Right atrium auricular region (tissue), 2 donors: ENCODE results near the gene AGFG2. TPM values are rescaled to one million over a fixed set of nuclear protein-coding genes. Genes with fewer than 3 reads are reported as not detected.
"Not testable (repeated sequence)": the region's sequence is repeated elsewhere in the genome, so short reads cannot be mapped to it uniquely, and the experiment has no call there.

ENCODE experiments used
- DNase-seq: peaks from one replicate; pipeline ENCODE4 v3.0.0-alpha.2; 2019; ENCODE audit warnings: low spot score
- H3K27ac ChIP-seq, 2 donors: fragments of 200-600 bp; sonication (generic); 1 replicate in 1 of 2; 2 replicates in 1 of 2; pipeline ENCODE4 v1.5.1; 2016 to 2019
- H3K27me3 ChIP-seq, 2 donors: fragments of 200-600 bp; sonication (generic); one replicate each; pipeline versions ENCODE4 v1.5.1 to v1.6.0; 2017 to 2019
- H3K36me3 ChIP-seq: fragments of 200-600 bp; sonication (generic); one replicate; pipeline ENCODE4 v1.5.1; 2016
- H3K4me1 ChIP-seq, 2 donors: fragments of 200-600 bp; sonication (generic); one replicate each; pipeline versions ENCODE4 v1.5.1 to v1.6.0; 2017 to 2019
- H3K4me3 ChIP-seq, 2 donors: fragments of 200-600 bp; sonication (generic); 1 replicate in 1 of 2; 2 replicates in 1 of 2; pipeline ENCODE4 v1.5.1; 2017 to 2019; ENCODE audit warnings: mild to moderate bottlenecking in 1 of 2, moderate library complexity in 1 of 2
- H3K9me3 ChIP-seq, 2 donors: fragments of 200-600 bp; sonication (generic); one replicate each; pipeline ENCODE4 v1.5.1; 2019
- CTCF ChIP-seq, 2 donors: fragments of 200-600 bp; sonication (generic); IDR thresholded peaks; one replicate each; pipeline ENCODE4 v1.5.1; 2019; ENCODE audit warnings: antibody characterized with exemption in 2 of 2
- total RNA-seq, 2 donors: library from RNA; depleted of rRNA; stranded (reverse); fragments of >200 nt; gene quantifications; one replicate each; pipeline ENCODE4 v1.1.0, GENCODE V29; 2016

The AGFG2 gene
- total RNA-seq, 2 donors from 2014 or later = 16.4 to 25.8 TPM

- H3K9me3 ChIP-seq = no peaks in the 10 kb centered on the region
- no peak overlapping the region for H3K27ac ChIP-seq
- TF ChIP-seq CTCF (IDR thresholded peaks at IDR 0.05) = no peak
- H3K27me3 ChIP-seq = no peaks in the 10 kb centered on the region
- H3K36me3 ChIP-seq = no peaks in the 10 kb centered on the region
- DNase-seq = no peak
- H3K4me1 ChIP-seq = no peaks in the 10 kb centered on the region
- no peak overlapping the region for H3K4me3 ChIP-seq
Measured at GRCh38 chr7:100532165-100533022, 6.6 kb upstream of the AGFG2 start.

- H3K27ac ChIP-seq, H3K9me3 ChIP-seq, H3K4me3 ChIP-seq, DNase-seq, H3K36me3 ChIP-seq, H3K27me3 ChIP-seq: not testable (repeated sequence)
- peaks cover 0 to 18% of the 10 kb centered on the region in 2 donors for H3K4me1 ChIP-seq
Measured at GRCh38 chr7:100535982-100536381, 3.0 kb upstream of the AGFG2 start.

- not testable (repeated sequence) for H3K27me3 ChIP-seq, H3K27ac ChIP-seq, DNase-seq, H3K4me3 ChIP-seq, H3K9me3 ChIP-seq, H3K36me3 ChIP-seq
- peaks cover 0 to 18% of the 10 kb centered on the region in 2 donors for H3K4me1 ChIP-seq
Measured at GRCh38 chr7:100536695-100537094, 2.3 kb upstream of the AGFG2 start.

- no peak for TF ChIP-seq CTCF (IDR thresholded peaks at IDR 0.05)
Measured at GRCh38 chr7:100538348-100538653, 702 bp upstream of the AGFG2 start.

GRCh38 chr7:100539436-100540006 lies 518 bp downstream of the AGFG2 start:
- Histone ChIP-seq H3K27ac (peak overlapping the region; percentile 67 to 78), H3K36me3 (no peaks in the 10 kb centered on the region), H3K27me3 (no peaks in the 10 kb centered on the region), H3K4me1 (peaks cover 0 to 29% of the 10 kb centered on the region in 2 donors), H3K4me3 (peak overlapping the region; percentile 69 to 98), H3K9me3 (no peaks in the 10 kb centered on the region)
- TF ChIP-seq CTCF (IDR thresholded peaks at IDR 0.05) = no peak
- no peak for DNase-seq

More at GRCh38 chr7:100538348-100538653, 702 bp upstream of the AGFG2 start:
- H3K36me3 ChIP-seq = no peaks in the 10 kb centered on the region
- H3K9me3 ChIP-seq = no peaks in the 10 kb centered on the region
- DNase-seq = no peak
- H3K4me1 ChIP-seq = peaks cover 0 to 18% of the 10 kb centered on the region in 2 donors
- no peaks in the 10 kb centered on the region for H3K27me3 ChIP-seq
- peak overlapping the region; percentile 39 to 46 for H3K27ac ChIP-seq
- H3K4me3 ChIP-seq = peak overlapping the region in 1 of 2 donors; percentile 43

- Histone ChIP-seq H3K36me3 (no peaks in the 10 kb centered on the region), H3K27ac (no peak overlapping the region), H3K4me1 (peaks cover 0 to 36% of the 10 kb centered on the region in 2 donors)
Measured at GRCh38 chr7:100540073-100540723, 1.2 kb downstream of the AGFG2 start.

GRCh38 chr7:100541309-100541708 lies 2.3 kb downstream of the AGFG2 start:
- H3K27me3 ChIP-seq, H3K9me3 ChIP-seq, H3K36me3 ChIP-seq, H3K4me3 ChIP-seq, H3K27ac ChIP-seq, DNase-seq: not testable (repeated sequence)
- peaks cover 0 to 47% of the 10 kb centered on the region in 2 donors for H3K4me1 ChIP-seq

More at GRCh38 chr7:100540073-100540723, 1.2 kb downstream of the AGFG2 start:
- H3K4me3 ChIP-seq = peak overlapping the region; percentile 69 to 98
- no peaks in the 10 kb centered on the region for H3K27me3 ChIP-seq
- no peaks in the 10 kb centered on the region for H3K9me3 ChIP-seq
- DNase-seq = no peak
- no peak for TF ChIP-seq CTCF (IDR thresholded peaks at IDR 0.05)
